Activated naive CD4-positive, alpha-beta T cell treated with anti-CD3 and anti-CD28 coated beads, Interleukin-2, amount 50 U/mL, for 16 hours (primary cell): ENCODE results near the gene HSD17B8.

ENCODE experiments used
- DNase-seq: peaks from one replicate; pipeline ENCODE4 v3.0.0-alpha.2; 2020

The HSD17B8 gene

GRCh38 chr6:33204415-33205190 is at the start of gene HSD17B8:
HSD17B8 (plus strand) TSS chr6:33204655; CDS start chr6:33204669, 14 bp downstream.
- peak; percentile 93 for DNase-seq

- no peak for DNase-seq
These were observed 47.9 kb upstream of the HSD17B8 start for GRCh38 chr6:33156561-33156960.

- no peak for DNase-seq
These were observed 47.5 kb upstream of the HSD17B8 start for GRCh38 chr6:33156964-33157363.

GRCh38 chr6:33160096-33160495 is 44.4 kb upstream of the HSD17B8 start:
- no peak for DNase-seq

GRCh38 chr6:33160728-33161344 is 43.6 kb upstream of the HSD17B8 start:
- DNase-seq = no peak

- peak; percentile 82 for DNase-seq
These were observed 42.8 kb upstream of the HSD17B8 start for GRCh38 chr6:33161354-33162331.

GRCh38 chr6:33163540-33163939 is 40.9 kb upstream of the HSD17B8 start:
- DNase-seq = no peak

- DNase-seq = no peak
These were observed 40.3 kb upstream of the HSD17B8 start for GRCh38 chr6:33164176-33164575.

- DNase-seq = no peak
These were observed 39.6 kb upstream of the HSD17B8 start for GRCh38 chr6:33164665-33165373.

- DNase-seq = no peak
These were observed 38.7 kb upstream of the HSD17B8 start for GRCh38 chr6:33165581-33166258.

GRCh38 chr6:33166363-33166762 is 38.1 kb upstream of the HSD17B8 start:
- DNase-seq = no peak

- no peak for DNase-seq
These were observed 37.6 kb upstream of the HSD17B8 start for GRCh38 chr6:33166811-33167210.

GRCh38 chr6:33167374-33168283 is 36.8 kb upstream of the HSD17B8 start:
- DNase-seq = no peak

GRCh38 chr6:33168284-33168601 is 36.2 kb upstream of the HSD17B8 start:
- DNase-seq = no peak

- no peak for DNase-seq
These were observed 35.8 kb upstream of the HSD17B8 start for GRCh38 chr6:33168639-33169038.

GRCh38 chr6:33169291-33170175 is 34.9 kb upstream of the HSD17B8 start:
- no peak for DNase-seq

GRCh38 chr6:33170176-33171015 is 34.1 kb upstream of the HSD17B8 start:
- DNase-seq = no peak

GRCh38 chr6:33171016-33171879 is 33.2 kb upstream of the HSD17B8 start:
- no peak for DNase-seq
